Measurements from ENCODE around the gene NAV1.

Gene NAV1

GRCh38 chr1:201504799-201505502 lies 34.0 kb upstream of the NAV1 start:
- Histone ChIP-seq H3K9ac (ENCODE audit: low read length) (peak overlapping the region; percentile 89), H3K9me3 (ENCODE audit: control insufficient read depth, low read length) (no peaks in the 10 kb centered on the region), H3K27me3 (replicated peaks; ENCODE audit: control insufficient read depth, insufficient read depth, low read length) (no peaks in the 10 kb centered on the region), H3K36me3 (ENCODE audit: control insufficient read depth, insufficient read depth, low read length, severe bottlenecking) (no peaks in the 10 kb centered on the region), H3K4me3 (ENCODE audit: low read length) (peak overlapping the region; percentile 88), H3K4me1 (ENCODE audit: control insufficient read depth, insufficient read depth, low read length) (peaks cover 48% of the 10 kb centered on the region)
- no peak for DNase-seq (ENCODE audit: low read depth)

GRCh38 chr1:201505503-201505890 lies 33.4 kb upstream of the NAV1 start:
- Histone ChIP-seq H3K4me1 (ENCODE audit: control insufficient read depth, insufficient read depth, low read length) (peaks cover 43% of the 10 kb centered on the region), H3K27me3 (replicated peaks; ENCODE audit: control insufficient read depth, insufficient read depth, low read length) (no peaks in the 10 kb centered on the region), H3K36me3 (ENCODE audit: control insufficient read depth, insufficient read depth, low read length, severe bottlenecking) (no peaks in the 10 kb centered on the region), H3K4me3 (ENCODE audit: low read length) (peak overlapping the region; percentile 88), H3K9ac (ENCODE audit: low read length) (peak overlapping the region; percentile 89), H3K9me3 (ENCODE audit: control insufficient read depth, low read length) (no peaks in the 10 kb centered on the region)
- DNase-seq (ENCODE audit: low read depth) = peak; percentile 60

- H3K36me3 ChIP-seq (ENCODE audit: control insufficient read depth, insufficient read depth, low read length, severe bottlenecking) = no peaks in the 10 kb centered on the region
- DNase-seq (ENCODE audit: low read depth) = peak; percentile 49
- no peaks in the 10 kb centered on the region for H3K9me3 ChIP-seq (ENCODE audit: control insufficient read depth, low read length)
- H3K27me3 ChIP-seq (replicated peaks; ENCODE audit: control insufficient read depth, insufficient read depth, low read length) = no peaks in the 10 kb centered on the region
- H3K4me1 ChIP-seq (ENCODE audit: control insufficient read depth, insufficient read depth, low read length) = peaks cover 37% of the 10 kb centered on the region
- H3K9ac ChIP-seq (ENCODE audit: low read length) = peak overlapping the region; percentile 89
- H3K4me3 ChIP-seq (ENCODE audit: low read length) = peak overlapping the region; percentile 88
Observed at GRCh38 chr1:201506092-201506491, 32.8 kb upstream of the NAV1 start.

GRCh38 chr1:201506557-201507359 lies 32.2 kb upstream of the NAV1 start, which contains the start of gene CSRP1:
CSRP1 (minus strand) TSS chr1:201507123; CDS start chr1:201496303, 10,820 bp downstream.
- Histone ChIP-seq H3K9me3 (ENCODE audit: control insufficient read depth, low read length) (no peaks in the 10 kb centered on the region), H3K27me3 (replicated peaks; ENCODE audit: control insufficient read depth, insufficient read depth, low read length) (no peaks in the 10 kb centered on the region), H3K4me1 (ENCODE audit: control insufficient read depth, insufficient read depth, low read length) (peaks cover 37% of the 10 kb centered on the region), H3K36me3 (ENCODE audit: control insufficient read depth, insufficient read depth, low read length, severe bottlenecking) (no peaks in the 10 kb centered on the region), H3K9ac (ENCODE audit: low read length) (peak within 1 kb of the TSS; percentile 89), H3K4me3 (ENCODE audit: low read length) (peak within 1 kb of the TSS; percentile 88)
- DNase-seq (ENCODE audit: low read depth) = peak; percentile 92

GRCh38 chr1:201507360-201507675 lies 31.6 kb upstream of the NAV1 start:
- no peaks in the 10 kb centered on the region for H3K27me3 ChIP-seq (replicated peaks; ENCODE audit: control insufficient read depth, insufficient read depth, low read length)
- peak overlapping the region; percentile 89 for H3K9ac ChIP-seq (ENCODE audit: low read length)
- DNase-seq (ENCODE audit: low read depth) = no peak
- no peaks in the 10 kb centered on the region for H3K9me3 ChIP-seq (ENCODE audit: control insufficient read depth, low read length)
- peak overlapping the region; percentile 88 for H3K4me3 ChIP-seq (ENCODE audit: low read length)
- no peaks in the 10 kb centered on the region for H3K36me3 ChIP-seq (ENCODE audit: control insufficient read depth, insufficient read depth, low read length, severe bottlenecking)
- H3K4me1 ChIP-seq (ENCODE audit: control insufficient read depth, insufficient read depth, low read length) = peaks cover 42% of the 10 kb centered on the region

GRCh38 chr1:201508809-201509208 lies 30.1 kb upstream of the NAV1 start:
- no peaks in the 10 kb centered on the region for H3K9me3 ChIP-seq (ENCODE audit: control insufficient read depth, low read length)
- DNase-seq (ENCODE audit: low read depth) = peak; percentile 45
- peaks cover 46% of the 10 kb centered on the region for H3K4me1 ChIP-seq (ENCODE audit: control insufficient read depth, insufficient read depth, low read length)
- H3K4me3 ChIP-seq (ENCODE audit: low read length) = no peak overlapping the region
- H3K9ac ChIP-seq (ENCODE audit: low read length) = no peak overlapping the region
- H3K27me3 ChIP-seq (replicated peaks; ENCODE audit: control insufficient read depth, insufficient read depth, low read length) = no peaks in the 10 kb centered on the region
- H3K36me3 ChIP-seq (ENCODE audit: control insufficient read depth, insufficient read depth, low read length, severe bottlenecking) = no peaks in the 10 kb centered on the region

- no peak overlapping the region for H3K4me3 ChIP-seq (ENCODE audit: low read length)
- no peaks in the 10 kb centered on the region for H3K9me3 ChIP-seq (ENCODE audit: control insufficient read depth, low read length)
- peaks cover 39% of the 10 kb centered on the region for H3K4me1 ChIP-seq (ENCODE audit: control insufficient read depth, insufficient read depth, low read length)
- no peak overlapping the region for H3K9ac ChIP-seq (ENCODE audit: low read length)
- no peak for DNase-seq (ENCODE audit: low read depth)
- no peaks in the 10 kb centered on the region for H3K36me3 ChIP-seq (ENCODE audit: control insufficient read depth, insufficient read depth, low read length, severe bottlenecking)
- no peaks in the 10 kb centered on the region for H3K27me3 ChIP-seq (replicated peaks; ENCODE audit: control insufficient read depth, insufficient read depth, low read length)
Observed at GRCh38 chr1:201509601-201510374, 29.1 kb upstream of the NAV1 start.

- no peak for DNase-seq (ENCODE audit: low read depth)
- Histone ChIP-seq H3K9ac (ENCODE audit: low read length) (no peak overlapping the region), H3K9me3 (ENCODE audit: control insufficient read depth, low read length) (no peaks in the 10 kb centered on the region), H3K4me3 (ENCODE audit: low read length) (no peak overlapping the region), H3K36me3 (ENCODE audit: control insufficient read depth, insufficient read depth, low read length, severe bottlenecking) (no peaks in the 10 kb centered on the region), H3K27me3 (replicated peaks; ENCODE audit: control insufficient read depth, insufficient read depth, low read length) (no peaks in the 10 kb centered on the region), H3K4me1 (ENCODE audit: control insufficient read depth, insufficient read depth, low read length) (peaks cover 32% of the 10 kb centered on the region)
Observed at GRCh38 chr1:201510734-201511133, 28.2 kb upstream of the NAV1 start.

- no peak for DNase-seq (ENCODE audit: low read depth)
- H3K9ac ChIP-seq (ENCODE audit: low read length) = peak overlapping the region; percentile 77
- no peaks in the 10 kb centered on the region for H3K36me3 ChIP-seq (ENCODE audit: control insufficient read depth, insufficient read depth, low read length, severe bottlenecking)
Observed at GRCh38 chr1:201511396-201511940, 27.5 kb upstream of the NAV1 start.

GRCh38 chr1:201511941-201512539 lies 26.9 kb upstream of the NAV1 start:
- peak overlapping the region; percentile 77 for H3K9ac ChIP-seq (ENCODE audit: low read length)
- H3K9me3 ChIP-seq (ENCODE audit: control insufficient read depth, low read length) = no peaks in the 10 kb centered on the region
- peak overlapping the region; percentile 38 for H3K4me3 ChIP-seq (ENCODE audit: low read length)
- peaks cover 23% of the 10 kb centered on the region for H3K4me1 ChIP-seq (ENCODE audit: control insufficient read depth, insufficient read depth, low read length)
- no peaks in the 10 kb centered on the region for H3K36me3 ChIP-seq (ENCODE audit: control insufficient read depth, insufficient read depth, low read length, severe bottlenecking)
- H3K27me3 ChIP-seq (replicated peaks; ENCODE audit: control insufficient read depth, insufficient read depth, low read length) = no peaks in the 10 kb centered on the region
- DNase-seq (ENCODE audit: low read depth) = no peak

More at GRCh38 chr1:201511396-201511940, 27.5 kb upstream of the NAV1 start:
- Histone ChIP-seq H3K4me1 (ENCODE audit: control insufficient read depth, insufficient read depth, low read length) (peaks cover 24% of the 10 kb centered on the region), H3K27me3 (replicated peaks; ENCODE audit: control insufficient read depth, insufficient read depth, low read length) (no peaks in the 10 kb centered on the region), H3K9me3 (ENCODE audit: control insufficient read depth, low read length) (no peaks in the 10 kb centered on the region), H3K4me3 (ENCODE audit: low read length) (no peak overlapping the region)

All from adipocyte (in vitro differentiated cells).